Skin epidermis (tissue), 12 donors: ENCODE data around the gene SARNP.
A peak's percentile ranks its signal among the peaks of the same experiment; 100 is the strongest.
"Not testable (repeated sequence)": the region's sequence is repeated elsewhere in the genome, so short reads cannot be mapped to it uniquely, and the experiment has no call there.

Experiments
- H3K27ac ChIP-seq, 21 experiments: fragments of 200-600 bp; sonication (generic) in 11 of 21; one replicate each; pipeline ENCODE4 v1.5.0; 2020; ENCODE audit warnings: mild to moderate bottlenecking in 3 of 21, inconsistent platforms in 2 of 21, moderate library complexity in 2 of 21
- H3K4me3 ChIP-seq, 7 experiments: fragments of 200-600 bp; sonication (generic) in 2 of 7; one replicate each; pipeline ENCODE4 v1.5.0; 2020; ENCODE audit warnings: inconsistent platforms in 2 of 7, mild to moderate bottlenecking in 2 of 7, moderate library complexity in 1 of 7

SARNP gene

DNA sequence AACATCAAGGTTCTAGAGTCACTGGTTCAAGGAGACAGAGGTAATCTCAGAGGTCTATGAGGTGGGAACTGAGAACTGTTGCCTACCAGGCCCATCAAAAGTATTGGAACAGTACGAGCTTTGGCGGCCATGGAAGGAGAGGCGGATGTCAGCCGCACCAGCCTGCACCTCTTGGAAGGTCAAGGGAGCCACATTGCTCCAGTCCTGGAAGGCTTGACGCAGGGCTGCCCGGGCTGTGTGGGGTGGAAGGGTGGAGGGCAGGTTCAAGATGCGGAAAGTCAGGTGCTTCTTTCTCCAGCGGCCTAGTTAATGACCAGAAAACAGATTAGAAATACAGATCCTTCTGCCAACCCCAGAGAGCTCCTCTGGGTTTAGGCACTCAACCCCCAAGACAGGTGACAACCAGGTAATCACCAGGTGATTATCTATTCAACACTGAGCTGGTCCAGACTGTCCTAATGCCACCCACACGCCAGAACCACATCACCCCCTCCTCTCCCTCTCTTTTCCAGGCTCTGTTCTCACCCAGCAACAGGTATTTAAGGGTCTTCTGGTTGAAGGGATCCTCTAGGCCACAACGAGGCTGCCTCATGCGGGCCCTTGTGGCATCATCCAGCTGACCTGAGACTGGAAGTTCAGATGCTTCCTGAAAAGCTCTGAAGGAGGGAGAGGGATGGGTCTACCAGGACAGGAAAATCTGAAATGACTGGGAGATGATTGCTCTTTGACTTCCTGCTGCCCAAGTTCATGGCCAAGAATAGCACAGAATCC lies 23.2 kb upstream of the SARNP start:
- H3K27ac ChIP-seq: peak overlapping the region in 2 of 21 experiments; percentile 84 to 85
- H3K4me3 ChIP-seq: no peak overlapping the region

DNA sequence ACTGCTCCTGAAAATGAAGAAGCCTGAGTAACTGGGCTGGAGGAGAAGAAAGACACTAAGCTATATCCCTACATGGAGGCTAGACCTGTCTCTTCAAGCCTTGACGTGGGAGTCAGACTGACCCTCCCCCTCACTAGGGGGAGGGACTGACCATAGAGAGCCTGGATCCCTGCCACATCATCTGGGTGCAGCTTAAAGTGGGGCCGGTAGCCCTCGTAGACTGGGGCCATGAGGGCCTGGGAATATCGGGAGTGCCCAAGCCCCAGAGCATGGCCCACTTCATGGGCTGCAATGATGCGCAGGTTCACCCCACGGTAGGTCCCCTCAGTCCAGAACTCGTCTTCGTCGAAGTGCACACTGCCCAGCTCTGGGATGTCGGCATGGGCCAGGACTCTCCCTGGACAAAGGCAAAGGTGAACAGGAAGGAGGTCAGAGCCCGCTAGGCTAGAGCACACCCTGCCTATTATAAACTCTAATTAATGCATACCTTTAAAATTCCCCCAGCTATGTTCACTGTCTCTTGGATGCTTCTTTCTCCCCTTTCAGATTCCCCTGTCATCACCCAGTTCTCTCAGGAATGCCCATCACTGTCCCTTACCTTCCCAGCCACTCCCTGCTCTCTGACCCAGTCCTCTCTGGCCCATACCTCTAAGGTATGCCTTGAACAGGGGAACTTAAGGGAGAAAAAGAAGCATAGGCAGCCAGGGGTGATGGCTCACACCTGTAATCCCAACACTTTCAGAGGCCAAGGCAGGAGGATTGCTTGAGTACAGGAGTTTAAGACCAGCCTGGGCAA lies 22.0 kb upstream of the SARNP start:
- Histone ChIP-seq H3K27ac (no peak overlapping the region), H3K4me3 (no peak overlapping the region)

DNA sequence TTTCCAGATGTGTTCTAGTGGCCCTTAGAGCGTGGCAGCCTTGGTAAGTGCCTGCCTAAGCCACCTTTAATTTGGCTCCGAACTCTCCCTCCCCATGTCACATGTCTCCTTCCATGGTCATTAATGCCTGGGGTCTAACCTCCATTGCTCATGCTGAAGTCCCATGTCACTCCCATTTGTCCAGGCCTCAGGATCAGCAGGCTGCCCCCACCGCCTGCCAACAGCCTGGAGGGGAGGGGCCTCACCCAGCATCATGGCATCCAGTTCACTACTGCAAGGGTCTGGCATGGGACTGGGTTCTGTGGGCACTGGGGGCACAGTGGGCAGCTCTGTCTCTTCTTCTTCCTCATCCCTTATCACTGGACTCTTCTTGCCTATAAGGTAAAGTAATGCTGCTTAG lies 20.8 kb upstream of the SARNP start:
- H3K27ac ChIP-seq: no peak overlapping the region
- H3K4me3 ChIP-seq: no peak overlapping the region

DNA sequence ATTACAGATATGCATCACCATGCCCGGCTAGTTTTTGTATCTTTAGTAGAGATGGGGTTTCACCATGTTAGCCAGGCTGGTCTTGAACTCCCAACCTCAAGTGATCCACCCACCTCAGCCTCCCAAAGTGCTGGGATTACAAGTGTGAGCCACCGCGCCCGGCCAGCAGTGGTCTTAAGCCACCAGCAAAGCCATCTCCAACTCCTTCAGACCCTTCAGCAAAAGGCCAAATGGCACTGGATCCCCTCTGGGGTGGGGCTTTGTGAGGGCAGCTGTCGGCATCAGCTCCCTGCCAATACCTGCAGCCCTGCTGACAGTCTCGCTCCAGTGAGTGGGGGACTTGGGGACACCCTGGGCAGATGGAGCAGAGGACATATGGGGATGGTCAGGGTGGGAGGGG lies 16.9 kb upstream of the SARNP start:
- peak overlapping the region in 1 of 21 experiments; percentile 40 for H3K27ac ChIP-seq
- not testable (repeated sequence) for H3K4me3 ChIP-seq

DNA sequence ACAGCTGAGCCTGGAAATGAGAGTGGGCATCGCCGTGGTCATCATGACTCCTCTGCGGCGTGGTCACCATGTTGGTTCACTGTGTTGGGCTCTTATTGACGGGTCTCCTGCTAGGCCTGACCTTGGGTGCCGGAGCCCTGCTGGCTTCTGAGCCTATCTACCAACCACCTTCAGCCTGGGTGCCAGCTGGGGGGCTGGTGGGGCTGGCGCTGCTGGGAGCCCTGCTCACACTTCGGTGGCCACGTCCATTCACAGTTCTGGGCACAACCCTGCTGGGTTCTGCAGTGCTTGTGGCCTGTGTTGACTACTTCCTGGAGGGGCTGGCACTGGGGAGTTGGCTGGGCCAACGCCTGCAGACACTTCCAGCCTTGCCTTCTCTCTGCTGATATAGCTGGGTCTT lies 15.5 kb upstream of the SARNP start:
- H3K27ac ChIP-seq: peak overlapping the region in 2 of 21 experiments; percentile 17 to 36
- no peak overlapping the region for H3K4me3 ChIP-seq

DNA sequence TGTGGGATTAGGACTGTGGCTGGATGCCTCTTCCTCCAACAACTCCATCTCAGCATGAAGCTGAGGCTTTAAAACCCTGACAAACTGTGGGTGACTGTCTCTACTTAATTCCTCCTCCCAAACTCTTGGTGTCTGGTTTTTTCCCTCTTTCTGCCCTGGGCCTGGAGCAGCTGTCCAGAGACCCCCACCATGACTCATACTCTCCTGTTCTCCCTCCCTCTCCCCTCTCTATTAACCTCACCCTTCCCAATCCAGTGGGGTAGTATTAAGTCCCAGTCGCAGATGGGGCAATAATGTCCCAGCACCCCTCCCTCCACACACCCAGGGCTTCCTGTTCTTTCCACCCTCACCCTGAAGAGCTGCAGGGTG lies 13.9 kb upstream of the SARNP start:
- Histone ChIP-seq H3K4me3 (peak overlapping the region; percentile 54 to 94 (median 79)), H3K27ac (peak overlapping the region in 19 of 21 experiments; percentile 43 to 97 (median 91))

DNA sequence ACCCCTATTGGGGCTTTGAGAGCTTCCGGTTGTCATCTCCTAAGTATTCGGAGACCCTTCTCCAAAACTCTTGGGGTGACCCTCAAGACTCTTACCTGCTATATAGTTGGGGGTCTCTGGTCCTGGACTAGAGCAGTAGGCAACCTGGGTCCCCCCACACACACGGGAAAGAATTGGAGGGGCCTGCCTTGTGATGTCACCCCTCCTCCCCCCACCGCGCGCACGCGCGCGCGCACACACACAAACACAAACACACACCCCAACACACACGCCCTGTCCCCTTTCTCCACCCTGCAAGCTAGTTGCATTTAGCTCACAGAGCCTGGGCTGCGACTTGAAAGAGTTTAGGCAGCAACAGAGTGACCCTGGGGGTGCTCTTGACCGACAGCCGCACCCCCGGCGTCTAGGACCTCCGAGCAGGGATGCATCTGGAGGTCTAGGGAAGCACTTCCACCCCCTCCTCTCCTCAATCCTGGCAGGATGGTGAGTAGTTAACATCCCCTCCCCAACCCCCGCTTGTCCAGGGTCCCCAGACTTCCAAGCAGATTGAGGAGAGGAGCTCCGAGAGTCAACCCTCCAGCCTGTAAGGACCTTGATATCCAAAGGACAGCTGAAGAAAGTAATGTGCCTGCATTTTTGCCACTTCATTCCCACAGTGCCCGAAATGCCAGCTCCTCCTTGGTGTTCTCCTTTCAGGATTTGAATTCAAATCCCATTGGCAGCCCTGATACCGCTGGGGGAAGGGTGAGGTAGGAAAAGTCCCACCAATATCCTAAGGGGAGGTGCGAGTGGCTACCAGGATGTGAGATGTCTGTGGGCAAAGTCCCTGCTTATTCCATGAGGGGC lies 13.3 kb upstream of the SARNP start:
- H3K27ac ChIP-seq: peak overlapping the region; percentile 43 to 97 (median 90)
- H3K4me3 ChIP-seq: peak overlapping the region; percentile 54 to 94 (median 79)

DNA sequence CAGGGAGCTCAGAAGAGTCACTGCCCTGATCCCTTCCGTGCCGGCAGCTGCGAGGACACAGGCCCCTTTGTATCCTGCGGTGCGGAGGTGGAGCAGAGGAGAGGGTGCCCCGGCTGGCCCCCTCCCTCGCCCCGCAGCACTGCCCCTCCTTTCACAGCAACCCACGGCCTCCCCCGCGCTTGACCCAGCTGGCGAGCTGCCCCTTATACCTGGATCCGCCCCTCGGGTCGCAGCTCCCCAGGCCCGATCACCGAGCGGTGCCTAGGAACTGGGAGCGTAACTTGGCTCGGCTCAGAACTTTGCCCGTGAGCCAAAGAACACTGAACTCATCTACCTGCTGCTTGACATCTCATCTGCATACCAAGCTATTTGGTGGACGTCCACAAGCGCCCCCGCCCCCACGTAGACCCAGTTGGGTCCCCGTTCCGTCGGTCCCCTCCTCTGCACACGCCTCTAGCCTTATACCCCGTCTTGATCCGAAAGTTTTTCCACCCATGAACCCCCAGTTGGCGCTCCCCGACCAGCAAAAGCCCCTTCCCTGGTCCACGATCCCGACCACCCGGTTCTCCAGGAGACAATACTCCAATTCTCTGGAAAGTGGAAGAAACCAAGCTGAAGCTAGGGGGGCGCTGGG lies 12.6 kb upstream of the SARNP start:
- peak overlapping the region; percentile 31 to 97 (median 90) for H3K27ac ChIP-seq
- H3K4me3 ChIP-seq: peak overlapping the region; percentile 54 to 94 (median 79)

DNA sequence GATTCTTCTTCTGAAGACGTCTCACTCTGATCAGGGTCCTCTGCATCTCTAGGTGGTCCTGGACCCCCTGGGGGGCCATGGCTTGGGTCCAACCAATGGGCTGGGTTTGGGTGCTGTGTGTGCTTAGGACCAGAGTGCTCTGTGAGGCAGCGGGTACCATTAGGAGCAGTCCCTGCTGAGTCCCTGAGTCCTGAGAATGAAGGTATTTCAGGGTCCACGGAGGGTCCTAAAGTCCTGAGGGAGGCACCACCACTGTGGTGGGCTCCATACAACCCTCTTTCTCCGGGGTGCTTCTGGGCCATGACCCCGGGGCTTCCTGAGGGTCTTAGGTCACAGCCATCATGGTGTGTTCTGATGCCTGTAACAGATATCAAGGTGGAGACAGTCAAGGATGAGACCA lies 10.8 kb upstream of the SARNP start:
- H3K4me3 ChIP-seq: peak overlapping the region in 3 of 7 experiments; percentile 69 to 94 (median 89)
- peak overlapping the region in 17 of 21 experiments; percentile 9 to 97 (median 91) for H3K27ac ChIP-seq

DNA sequence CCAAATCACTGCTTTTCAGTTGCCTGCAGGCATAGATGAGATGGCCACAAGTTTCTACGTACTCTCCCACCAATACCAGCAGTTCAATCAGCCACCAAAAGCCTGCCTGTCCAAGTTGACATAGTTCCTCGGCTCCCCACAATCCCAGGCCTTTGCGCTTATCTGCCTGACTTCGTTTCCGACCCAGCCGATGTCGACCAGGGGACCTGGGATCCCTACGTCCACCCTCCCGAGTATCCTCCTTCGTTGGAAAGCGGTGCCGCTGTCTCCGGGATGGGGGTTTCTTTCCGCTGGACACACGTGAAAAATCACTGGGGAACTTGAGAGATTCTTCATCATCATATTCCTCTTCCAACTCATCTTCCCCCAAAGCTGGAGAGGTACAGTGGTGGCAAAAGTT lies 10.3 kb upstream of the SARNP start:
- no peak overlapping the region for H3K4me3 ChIP-seq
- H3K27ac ChIP-seq: peak overlapping the region in 9 of 21 experiments; percentile 0 to 97 (median 77)

DNA sequence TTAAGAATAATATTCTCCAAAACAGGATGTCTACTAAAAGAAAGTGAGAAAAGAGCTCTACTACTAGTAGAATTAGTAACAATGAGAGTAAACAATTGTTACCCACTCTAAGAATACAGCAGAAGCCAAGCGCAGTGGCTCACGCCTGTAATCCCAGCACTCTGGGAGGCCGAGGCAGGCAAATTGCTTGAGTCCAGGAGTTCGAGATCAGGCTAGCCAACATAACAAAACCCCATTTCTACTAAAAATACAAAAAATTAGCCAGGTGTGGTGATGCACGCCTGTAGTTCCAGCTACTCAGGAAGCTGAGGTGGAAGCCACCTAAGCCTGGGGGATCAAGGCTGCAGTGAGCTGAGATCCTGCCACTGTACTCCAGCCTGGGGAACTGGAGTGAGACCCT lies 7.2 kb upstream of the SARNP start:
- Histone ChIP-seq H3K27ac (no peak overlapping the region), H3K4me3 (no peak overlapping the region)

DNA sequence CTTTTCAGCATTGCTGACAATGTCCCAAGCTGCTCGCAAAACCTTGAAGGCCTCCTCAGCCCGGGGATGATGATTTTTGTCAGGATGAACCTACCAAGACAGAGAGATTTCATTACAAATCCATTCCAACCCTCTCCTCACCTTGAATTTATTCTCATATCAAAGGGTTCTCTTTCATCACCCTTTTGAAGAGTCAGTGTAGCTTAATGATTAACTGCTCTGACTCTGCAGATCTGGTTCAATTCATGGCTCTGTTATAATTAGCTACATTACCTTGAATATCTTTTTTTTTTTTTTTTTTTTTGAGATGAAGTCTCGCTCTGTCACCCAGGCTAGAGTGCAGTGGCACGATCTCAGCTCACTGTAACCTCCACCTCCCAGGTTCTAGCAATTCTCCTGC lies 5.9 kb upstream of the SARNP start:
- H3K27ac ChIP-seq: no peak overlapping the region

DNA sequence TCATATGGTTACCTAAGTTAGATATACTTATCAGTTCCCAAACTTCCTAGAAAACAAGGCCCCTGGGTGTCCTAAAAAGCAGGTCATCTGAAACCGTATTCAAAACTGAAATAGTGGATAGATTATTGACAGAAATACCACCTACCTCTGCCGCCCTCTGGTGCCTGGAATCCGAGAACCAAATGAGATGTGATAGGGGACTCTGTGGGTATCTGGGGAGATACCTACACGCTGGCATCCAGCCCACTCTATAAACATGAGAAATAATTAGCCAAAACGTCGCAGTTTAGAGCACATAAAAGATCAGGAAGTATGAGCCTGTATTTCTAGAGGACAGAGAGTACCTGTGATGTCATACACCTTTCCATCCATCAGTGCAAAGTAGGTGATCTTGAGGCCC lies 4.7 kb upstream of the SARNP start:
- H3K27ac ChIP-seq: no peak overlapping the region
- H3K4me3 ChIP-seq: no peak overlapping the region

More for the DNA sequence above, 5.9 kb upstream of the SARNP start:
- H3K4me3 ChIP-seq: no peak overlapping the region

DNA sequence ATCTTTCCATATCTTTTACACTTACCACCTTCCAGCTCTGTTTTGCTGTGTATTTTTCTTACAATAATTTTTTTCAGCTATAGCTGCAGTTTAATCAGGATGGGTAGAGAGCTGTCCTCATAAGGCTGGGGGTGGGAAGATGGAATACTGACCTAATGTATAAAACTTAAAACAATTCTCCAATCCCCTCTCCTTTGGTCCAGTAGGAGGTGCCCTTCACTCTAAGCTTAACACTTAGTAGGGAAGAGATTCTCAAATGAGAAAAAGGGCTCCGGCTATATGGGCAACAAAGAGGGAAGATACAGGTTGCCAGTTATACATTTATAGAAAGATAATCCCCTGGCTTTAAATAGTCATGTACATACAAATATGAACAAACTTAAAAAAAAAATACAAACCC lies 3.2 kb upstream of the SARNP start:
- H3K4me3 ChIP-seq: no peak overlapping the region
- no peak overlapping the region for H3K27ac ChIP-seq

DNA sequence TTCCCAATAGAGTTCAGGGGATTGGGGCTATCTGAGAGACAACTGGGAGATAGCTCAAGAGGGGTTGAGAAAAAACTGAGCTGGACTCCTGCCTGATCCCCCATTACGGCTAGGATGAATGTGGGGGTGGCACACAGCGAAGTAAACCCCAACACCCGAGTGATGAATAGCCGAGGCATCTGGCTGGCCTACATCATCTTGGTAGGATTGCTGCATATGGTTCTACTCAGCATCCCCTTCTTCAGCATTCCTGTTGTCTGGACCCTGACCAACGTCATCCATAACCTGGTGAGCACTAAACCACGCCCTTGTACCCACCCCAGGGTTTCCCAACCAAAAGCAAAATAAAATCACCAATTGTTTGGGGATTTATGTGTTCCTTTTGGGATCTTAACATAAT lies 1.4 kb upstream of the SARNP start:
- H3K27ac ChIP-seq: peak overlapping the region in 17 of 21 experiments; percentile 64 to 94 (median 81)
- peak overlapping the region in 5 of 7 experiments; percentile 50 to 82 (median 67) for H3K4me3 ChIP-seq

DNA sequence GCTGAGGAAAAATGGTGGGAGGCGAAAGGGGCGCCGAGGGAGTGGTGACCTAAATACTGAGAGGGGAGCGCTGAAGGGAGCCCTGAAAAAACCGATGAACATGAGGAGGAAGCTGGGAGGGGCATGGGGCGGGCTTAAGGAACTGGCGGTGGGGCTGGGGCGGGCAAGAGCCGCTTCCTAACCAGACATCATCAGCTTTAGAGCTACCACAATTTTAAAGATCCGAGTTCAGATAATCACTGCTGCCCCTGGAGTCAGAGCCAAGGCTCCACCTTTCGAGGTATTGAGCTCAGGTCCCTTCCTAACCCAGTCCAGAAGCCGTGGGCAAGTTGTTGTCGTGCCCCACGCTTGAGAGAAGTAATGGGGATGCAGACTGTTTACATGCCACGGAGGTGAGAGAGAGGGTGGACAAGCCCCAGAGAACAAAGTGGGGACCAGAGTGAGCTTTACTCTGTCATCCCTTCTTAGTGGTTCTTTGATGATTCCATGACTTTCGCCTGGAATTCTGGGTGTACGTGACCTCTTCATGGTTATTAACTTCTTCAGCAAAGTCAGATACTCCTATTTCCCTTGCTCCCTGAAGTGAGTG lies 710 bp upstream of the SARNP start:
- Histone ChIP-seq H3K27ac (peak overlapping the region in 20 of 21 experiments; percentile 64 to 94 (median 81)), H3K4me3 (peak overlapping the region; percentile 50 to 92 (median 67))

DNA sequence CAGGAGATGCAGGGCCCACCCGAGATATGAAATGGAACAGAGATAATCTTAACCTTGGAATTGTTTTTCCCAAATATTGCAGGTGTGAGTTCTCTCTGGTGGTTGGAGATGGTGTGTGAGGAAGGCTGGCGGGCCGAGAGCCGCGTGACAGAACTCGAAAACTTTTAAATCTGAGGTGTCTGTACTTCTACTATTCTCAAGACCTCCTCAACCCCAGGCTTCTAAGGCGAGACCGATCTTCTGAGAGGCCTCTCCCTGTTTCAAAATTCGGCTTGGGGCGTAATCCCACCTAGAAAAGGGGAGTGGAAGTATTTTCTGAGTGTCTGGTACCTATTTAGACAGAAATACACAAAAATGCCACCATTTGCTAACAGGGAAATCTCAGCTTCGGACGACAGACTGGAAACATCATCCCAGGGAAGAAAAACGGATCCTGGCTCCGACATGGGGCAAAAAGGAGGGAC lies 611 bp downstream of the SARNP start:
- Histone ChIP-seq H3K4me3 (peak overlapping the region; percentile 41 to 92 (median 67)), H3K27ac (peak overlapping the region in 20 of 21 experiments; percentile 50 to 96 (median 90))

DNA sequence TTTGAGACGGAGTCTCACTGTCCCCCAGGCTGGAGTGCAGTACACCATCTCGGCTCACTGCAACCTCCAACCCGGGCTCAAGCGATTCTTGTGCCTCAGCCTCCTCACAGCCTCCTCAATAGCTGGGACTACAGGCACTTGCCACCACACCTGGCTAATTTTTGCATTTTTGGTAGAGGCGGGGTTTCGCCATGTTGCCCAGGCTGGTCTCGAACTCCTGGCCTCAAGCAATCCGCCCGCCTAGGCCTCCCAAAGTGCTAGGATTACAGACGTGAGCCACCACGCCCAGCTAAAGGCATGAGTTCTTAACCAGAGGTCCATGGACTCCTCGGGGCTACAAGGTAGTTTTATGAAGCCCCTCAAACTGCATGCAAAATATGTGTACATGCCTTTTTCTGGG lies 2.1 kb downstream of the SARNP start:
- Histone ChIP-seq H3K4me3 (no peak overlapping the region), H3K27ac (no peak overlapping the region)

DNA sequence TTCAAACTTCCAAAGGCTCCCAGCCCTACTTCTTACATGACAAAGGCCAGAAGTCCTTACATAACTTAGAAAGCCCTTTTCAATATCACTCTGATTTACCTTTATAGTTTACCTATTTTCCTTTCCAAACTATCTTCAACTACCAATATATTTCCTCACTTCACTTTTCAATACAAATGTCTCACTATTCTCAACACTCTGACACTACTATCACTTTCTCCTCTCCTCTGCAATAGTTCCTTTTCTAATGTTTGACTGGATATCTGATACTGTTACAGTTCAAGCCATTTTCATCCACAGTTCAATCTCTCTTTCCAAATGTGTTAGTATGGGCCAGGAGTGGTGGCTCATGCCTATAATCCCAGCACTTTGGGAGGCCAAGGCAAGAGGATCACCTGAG lies 3.3 kb downstream of the SARNP start:
- H3K27ac ChIP-seq: no peak overlapping the region
- H3K4me3 ChIP-seq: no peak overlapping the region
